ENCODE results near the gene SCML1.

SCML1 gene

DNA sequence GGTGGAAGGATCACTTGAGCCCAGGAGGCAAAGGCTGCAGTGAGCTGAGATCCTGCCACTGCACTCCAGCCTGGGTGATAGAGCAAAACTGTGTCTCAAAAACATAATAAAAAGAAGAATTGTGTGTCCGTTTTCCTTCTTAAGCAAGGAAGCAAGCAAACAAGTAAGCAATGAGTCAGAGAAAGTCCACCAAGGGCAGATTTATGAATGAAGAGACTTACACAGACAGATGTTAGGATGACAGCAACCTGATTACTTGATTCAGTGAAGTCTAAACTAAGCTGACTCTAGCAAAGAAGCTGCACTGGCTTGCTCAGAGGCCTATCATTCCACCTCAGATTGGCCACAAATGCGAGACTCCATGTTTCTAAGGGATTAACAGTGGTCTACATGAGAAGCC, 34.1 kb upstream of the SCML1 start:
- no peak overlapping the region for H3K4me3 ChIP-seq (ENCODE audit: low read depth, low read length)
- no peak for DNase-seq (ENCODE audit: low read depth)
- TF ChIP-seq, protein P1, sequence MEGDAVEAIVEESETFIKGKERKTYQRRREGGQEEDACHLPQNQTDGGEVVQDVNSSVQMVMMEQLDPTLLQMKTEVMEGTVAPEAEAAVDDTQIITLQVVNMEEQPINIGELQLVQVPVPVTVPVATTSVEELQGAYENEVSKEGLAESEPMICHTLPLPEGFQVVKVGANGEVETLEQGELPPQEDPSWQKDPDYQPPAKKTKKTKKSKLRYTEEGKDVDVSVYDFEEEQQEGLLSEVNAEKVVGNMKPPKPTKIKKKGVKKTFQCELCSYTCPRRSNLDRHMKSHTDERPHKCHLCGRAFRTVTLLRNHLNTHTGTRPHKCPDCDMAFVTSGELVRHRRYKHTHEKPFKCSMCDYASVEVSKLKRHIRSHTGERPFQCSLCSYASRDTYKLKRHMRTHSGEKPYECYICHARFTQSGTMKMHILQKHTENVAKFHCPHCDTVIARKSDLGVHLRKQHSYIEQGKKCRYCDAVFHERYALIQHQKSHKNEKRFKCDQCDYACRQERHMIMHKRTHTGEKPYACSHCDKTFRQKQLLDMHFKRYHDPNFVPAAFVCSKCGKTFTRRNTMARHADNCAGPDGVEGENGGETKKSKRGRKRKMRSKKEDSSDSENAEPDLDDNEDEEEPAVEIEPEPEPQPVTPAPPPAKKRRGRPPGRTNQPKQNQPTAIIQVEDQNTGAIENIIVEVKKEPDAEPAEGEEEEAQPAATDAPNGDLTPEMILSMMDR (IDR thresholded peaks at IDR 0.05; ENCODE audit: low read depth, low read length, missing control alignments) = no peak

DNA sequence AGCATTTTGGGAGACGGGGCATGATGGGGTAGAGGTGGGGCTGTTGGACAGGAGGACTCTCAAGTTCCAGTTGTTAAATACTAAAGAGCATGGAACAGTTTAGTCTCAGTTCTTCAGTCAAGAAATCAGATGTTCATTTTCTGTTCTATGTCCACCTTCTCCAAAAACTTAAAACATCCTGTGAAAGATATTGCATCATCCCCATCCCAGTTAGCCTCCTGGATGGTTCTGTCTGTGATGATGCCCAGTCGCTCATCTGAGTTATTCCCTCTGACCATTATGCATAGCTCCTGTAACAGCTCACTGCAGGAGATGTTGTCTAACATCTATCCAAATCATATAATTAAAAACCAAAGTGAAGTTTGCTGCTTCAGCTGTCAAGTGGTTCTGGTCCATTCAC, 32.1 kb upstream of the SCML1 start:
- TF ChIP-seq, protein P1 (IDR thresholded peaks at IDR 0.05; ENCODE audit: low read depth, low read length, missing control alignments) = no peak
- no peak for DNase-seq (ENCODE audit: low read depth)
- no peak overlapping the region for H3K4me3 ChIP-seq (ENCODE audit: low read depth, low read length)

DNA sequence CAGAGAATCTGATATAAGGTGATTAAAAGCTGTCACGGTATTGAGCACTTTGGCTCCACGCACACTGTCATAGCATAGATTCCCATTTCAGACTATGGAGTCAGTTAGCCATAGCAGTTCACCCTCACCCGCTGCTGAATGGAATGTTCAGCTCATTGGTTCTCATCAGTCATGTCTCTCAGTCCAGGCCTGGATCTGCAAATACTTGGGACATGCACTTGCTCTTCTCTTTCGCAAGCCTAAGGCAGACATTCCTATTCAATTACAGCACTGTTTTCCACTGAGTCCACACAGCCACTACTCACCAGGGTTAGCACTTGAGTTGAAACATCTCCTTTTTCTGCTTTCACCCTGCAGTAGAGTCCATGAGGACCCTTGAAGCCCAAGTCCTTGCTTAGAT, 30.6 kb upstream of the SCML1 start:
- TF ChIP-seq, protein P1 (IDR thresholded peaks at IDR 0.05; ENCODE audit: low read depth, low read length, missing control alignments) = no peak
- no peak for DNase-seq (ENCODE audit: low read depth)
- no peak overlapping the region for H3K4me3 ChIP-seq (ENCODE audit: low read depth, low read length)

DNA sequence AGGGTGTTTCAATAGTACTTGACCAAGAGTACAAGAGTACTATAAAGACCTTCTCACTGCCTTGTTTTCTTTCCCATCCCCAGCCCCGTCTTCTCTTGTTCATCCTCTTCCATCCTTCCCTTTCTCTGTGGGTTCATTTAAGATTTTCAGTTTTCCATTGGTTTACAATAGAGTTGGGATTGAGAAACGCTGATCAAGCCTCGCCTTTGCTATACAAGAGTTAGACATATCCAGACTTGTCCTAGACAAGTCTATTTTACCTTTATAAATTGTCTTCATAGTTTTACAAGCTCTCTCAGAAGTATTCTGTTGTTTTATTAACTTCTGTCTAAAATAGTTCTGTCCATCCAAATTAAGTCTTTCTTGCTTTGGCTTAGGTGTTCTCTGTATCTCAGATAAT, 29.6 kb upstream of the SCML1 start:
- H3K4me3 ChIP-seq (ENCODE audit: low read depth, low read length) = no peak overlapping the region
- DNase-seq (ENCODE audit: low read depth) = no peak
- TF ChIP-seq, protein P1 (IDR thresholded peaks at IDR 0.05; ENCODE audit: low read depth, low read length, missing control alignments) = no peak

DNA sequence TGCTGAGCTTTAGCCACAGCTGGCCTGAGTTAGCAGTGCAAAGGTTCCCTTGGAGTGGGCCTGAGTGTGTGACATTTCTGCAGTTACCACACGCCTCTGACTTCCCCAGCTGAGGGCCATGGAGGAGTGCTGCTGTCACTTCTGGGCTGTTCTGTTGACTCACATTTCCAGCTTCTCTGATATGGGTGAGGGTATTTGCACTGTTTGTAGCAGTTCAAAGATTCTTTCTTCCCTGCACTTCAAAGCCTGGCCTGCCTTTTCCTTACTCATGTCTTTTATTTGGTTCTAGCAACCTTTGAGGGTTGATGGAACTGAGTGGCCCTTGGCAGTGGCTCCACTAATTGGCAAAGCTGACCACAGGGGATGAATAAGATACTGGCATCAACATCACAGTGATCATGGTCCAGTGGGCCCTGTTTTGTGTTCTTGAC, 26.4 kb upstream of the SCML1 start:
- no peak for DNase-seq (ENCODE audit: low read depth)
- H3K4me3 ChIP-seq (ENCODE audit: low read depth, low read length) = no peak overlapping the region

DNA sequence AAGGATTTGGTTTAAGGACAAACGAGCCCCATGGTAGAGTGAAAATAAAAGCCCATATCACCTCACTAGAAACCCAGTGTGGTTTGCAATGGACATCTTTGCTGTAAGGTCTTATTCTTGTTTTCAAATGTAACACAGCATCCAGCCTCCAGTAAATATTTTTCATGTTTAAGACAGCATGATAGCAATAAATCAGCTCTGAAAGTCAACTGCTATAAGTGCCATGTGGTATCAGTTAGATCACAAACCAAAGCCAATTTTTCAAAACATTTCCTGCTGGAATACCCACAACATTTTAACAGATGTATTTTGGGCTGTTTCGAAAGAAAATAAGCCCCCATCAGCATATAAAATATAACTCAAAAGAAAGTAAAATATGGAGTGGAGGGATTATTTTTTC, 24.0 kb upstream of the SCML1 start:
- H3K4me3 ChIP-seq (ENCODE audit: low read depth, low read length) = no peak overlapping the region
- DNase-seq (ENCODE audit: low read depth) = no peak
- TF ChIP-seq, protein P1 (IDR thresholded peaks at IDR 0.05; ENCODE audit: low read depth, low read length, missing control alignments) = no peak

More for the DNA sequence above, 26.4 kb upstream of the SCML1 start:
- TF ChIP-seq, protein P1 (IDR thresholded peaks at IDR 0.05; ENCODE audit: low read depth, low read length, missing control alignments) = no peak

DNA sequence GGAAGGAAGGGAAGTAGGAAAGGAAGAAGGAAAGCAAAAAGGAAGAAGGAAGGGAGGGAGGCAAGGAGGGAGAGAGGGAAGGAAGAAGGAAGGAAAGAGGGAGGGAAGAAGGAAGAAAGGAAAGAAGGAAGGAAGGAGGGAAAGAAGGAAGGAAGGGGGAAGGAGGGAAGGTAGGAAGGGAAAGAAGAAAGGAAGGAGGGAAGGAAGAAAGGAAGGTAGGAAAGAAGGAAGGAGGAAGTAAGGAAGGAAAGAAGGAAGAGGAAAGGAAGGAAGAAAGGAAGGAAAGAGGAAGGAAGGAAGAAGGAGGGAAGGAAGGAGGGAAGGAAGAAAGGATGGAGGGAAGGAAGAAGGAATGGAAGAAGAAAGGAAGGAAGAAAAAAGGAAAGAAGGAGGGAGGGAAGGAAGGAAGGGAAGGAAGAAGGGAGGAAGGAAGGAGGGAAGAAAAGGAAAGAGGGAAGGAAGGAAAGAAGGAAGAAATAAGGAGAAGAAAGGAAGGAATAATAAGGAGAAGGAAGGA, 18.6 kb upstream of the SCML1 start:
- DNase-seq (ENCODE audit: low read depth) = no peak
- no peak overlapping the region for H3K4me3 ChIP-seq (ENCODE audit: low read depth, low read length)
- TF ChIP-seq, protein P1 (IDR thresholded peaks at IDR 0.05; ENCODE audit: low read depth, low read length, missing control alignments) = no peak

Data from GM12864 (cell line).